Liver (tissue), 9 donors: ENCODE results near the gene TMEM217. TPM values are rescaled to one million over a fixed set of nuclear protein-coding genes. Genes with fewer than 3 reads are reported as not detected.

ENCODE experiments used
- DNase-seq: peaks from one replicate; pipeline ENCODE4 v3.0.0-alpha.2; 2017; ENCODE audit warnings: low spot score
- H3K27ac ChIP-seq, 2 donors: one replicate each; pipeline ENCODE4 v1.7.0; 2013; ENCODE audit warnings: inconsistent platforms in 2 of 2, low read length in 2 of 2, control low read depth in 1 of 2, low read depth in 1 of 2, mild to moderate bottlenecking in 1 of 2
- H3K27me3 ChIP-seq, 4 donors: one replicate each; pipeline versions ENCODE4 v1.6.1 to v1.7.0; 2013; ENCODE audit warnings: low read length in 3 of 4, inconsistent platforms in 1 of 4, mild to moderate bottlenecking in 1 of 4, moderate library complexity in 1 of 4; ENCODE audit not compliant: control insufficient read depth in 4 of 4, insufficient read depth in 4 of 4
- H3K36me3 ChIP-seq, 4 donors: one replicate each; pipeline versions ENCODE4 v1.6.1 to v1.7.0; 2013; ENCODE audit warnings: low read length in 3 of 4, mild to moderate bottlenecking in 3 of 4, low read depth in 1 of 4, moderate library complexity in 1 of 4; ENCODE audit not compliant: control insufficient read depth in 4 of 4, insufficient read depth in 3 of 4
- H3K4me1 ChIP-seq, 4 donors: one replicate each; pipeline versions ENCODE4 v1.6.1 to v1.7.0; 2013; ENCODE audit warnings: low read length in 3 of 4, mild to moderate bottlenecking in 3 of 4, moderate library complexity in 1 of 4; ENCODE audit not compliant: control insufficient read depth in 4 of 4, insufficient read depth in 4 of 4
- H3K4me3 ChIP-seq, 3 donors: one replicate each; pipeline versions ENCODE4 v1.6.1 to v1.7.0; 2013; ENCODE audit warnings: low read length in 3 of 3, control low read depth in 1 of 3, low read depth in 1 of 3, mild to moderate bottlenecking in 1 of 3
- H3K9ac ChIP-seq, 2 donors: one replicate each; pipeline ENCODE4 v1.7.0; 2013; ENCODE audit warnings: low read length in 2 of 2, mild to moderate bottlenecking in 2 of 2, moderate library complexity in 2 of 2, control low read depth in 1 of 2, low read depth in 1 of 2
- H3K9me3 ChIP-seq, 4 donors: one replicate each; pipeline versions ENCODE4 v1.6.1 to v1.7.0; 2013; ENCODE audit warnings: low read length in 3 of 4; ENCODE audit not compliant: control insufficient read depth in 4 of 4
- ATF3 ChIP-seq: IDR thresholded peaks from 2 replicates; pipeline ENCODE4 v1.6.1; 2016; ENCODE audit warnings: antibody characterized with exemption
- EGR1 ChIP-seq, 2 donors: IDR thresholded peaks; 2 replicates each; pipeline ENCODE4 v1.6.1; 2016 to 2018; ENCODE audit warnings: antibody characterized with exemption in 2 of 2, low read depth in 2 of 2
- FOXA1 ChIP-seq: IDR thresholded peaks from 2 replicates; pipeline ENCODE4 v1.6.1; 2016; ENCODE audit warnings: antibody characterized with exemption
- GABPA ChIP-seq, 2 donors: IDR thresholded peaks in 1 of 2; conservative IDR thresholded peaks in 1 of 2; 2 replicates each; pipeline ENCODE4 v1.6.1; 2016; ENCODE audit warnings: antibody characterized with exemption in 2 of 2, mild to moderate bottlenecking in 1 of 2, moderate library complexity in 1 of 2
- HNF4A ChIP-seq, 2 donors: conservative IDR thresholded peaks; 2 replicates each; pipeline ENCODE4 v1.6.1; 2016; ENCODE audit warnings: antibody characterized with exemption in 2 of 2, mild to moderate bottlenecking in 2 of 2
- MAX ChIP-seq: IDR thresholded peaks from 2 replicates; pipeline ENCODE4 v1.6.1; 2016; ENCODE audit warnings: antibody characterized with exemption
- RAD21 ChIP-seq, 2 donors: IDR thresholded peaks; 2 replicates each; pipeline ENCODE4 v1.6.1; 2016; ENCODE audit warnings: antibody characterized with exemption in 2 of 2, mild to moderate bottlenecking in 2 of 2
- REST ChIP-seq: IDR thresholded peaks from 2 replicates; pipeline ENCODE4 v1.6.1; 2016; ENCODE audit warnings: antibody characterized with exemption, mild to moderate bottlenecking
- RXRA ChIP-seq, 2 donors: IDR thresholded peaks; 2 replicates each; pipeline ENCODE4 v1.6.1; 2017 to 2018; ENCODE audit warnings: antibody characterized with exemption in 2 of 2, mild to moderate bottlenecking in 1 of 2
- SP1 ChIP-seq: IDR thresholded peaks from 2 replicates; pipeline ENCODE4 v1.6.1; 2018; ENCODE audit warnings: antibody characterized with exemption, mild to moderate bottlenecking
- TAF1 ChIP-seq: conservative IDR thresholded peaks from 2 replicates; pipeline ENCODE4 v1.6.1; 2016; ENCODE audit warnings: antibody characterized with exemption, mild to moderate bottlenecking
- ZBTB33 ChIP-seq: IDR thresholded peaks from 2 replicates; pipeline ENCODE4 v1.6.1; 2016; ENCODE audit warnings: antibody characterized with exemption
- WGBS: extraction: QIAGEN DNeasy Blood & Tissue Kit; methylation state at CpG from one replicate; pipeline ENCODE4 v1.1.7; 2013; 5-methylcytosine and 5-hydroxymethylcytosine counted together
- polyA plus RNA-seq, 2 donors: library from polyadenylated mRNA; stranded (reverse) in 1 of 2; unstranded in 1 of 2; fragments of 200-250 nt in 1 of 2; fragments of >200 nt in 1 of 2; fragmentation: Nextera tagmentation in 1 of 2; extraction: Ambion mirVana in 1 of 2; gene quantifications; one replicate each; pipeline versions ENCODE4 v1.2.1 to v1.2.3, GENCODE V29; 2013 to 2015
- total RNA-seq, 2 donors: library from RNA; depleted of rRNA; stranded (reverse); fragments of >200 nt; gene quantifications; one replicate each; pipeline ENCODE4 v1.2.3, GENCODE V29; 2014
- donor health status: healthy.
- donor health status: healthy.
- donor health status: healthy.
- donor health status: healthy.
- donor health status: healthy.

TMEM217 gene
- total and polyA plus RNA-seq, 4 donors, result 0.39 to 3.2 (median 0.62) TPM

- Histone ChIP-seq H3K36me3 (no peaks in the 10 kb centered on the region), H3K4me1 (peaks cover 0 to 13% (median 10%) of the 10 kb centered on the region in 4 donors), H3K4me3 (no peak overlapping the region), H3K9ac (no peak overlapping the region), H3K9me3 (no peaks in the 10 kb centered on the region), H3K27me3 (no peaks in the 10 kb centered on the region), H3K27ac (no peak overlapping the region)
- WGBS, result 97% methylated on average over 5 of the region's 5 CpGs
- TF ChIP-seq FOXA1 (no peak), REST (no peak), RAD21 (IDR thresholded peaks at IDR 0.05) (no peak), HNF4A (conservative IDR thresholded peaks at IDR 0.05) (no peak), ATF3 (no peak), RXRA (IDR thresholded peaks at IDR 0.05) (no peak), SP1 (no peak)
- no peak for DNase-seq
These were observed 3.1 kb downstream of the TMEM217 start for GRCh38 chr6:37254881-37255280.

- H3K9ac ChIP-seq, result no peak overlapping the region
- H3K36me3 ChIP-seq, result no peaks in the 10 kb centered on the region
- peaks cover 0 to 11% (median 6%) of the 10 kb centered on the region in 4 donors for H3K4me1 ChIP-seq
- no peak overlapping the region for H3K27ac ChIP-seq
- no peak for DNase-seq
- H3K4me3 ChIP-seq, result no peak overlapping the region
- H3K9me3 ChIP-seq, result no peaks in the 10 kb centered on the region
- no peak for TF ChIP-seq ZBTB33
- TF ChIP-seq EGR1 (IDR thresholded peaks at IDR 0.05; ENCODE audit: low read depth in 2 of 2), result no peak
- TF ChIP-seq GABPA (IDR thresholded peaks at IDR 0.05 in 1 of 2, conservative IDR thresholded peaks at IDR 0.05 in 1 of 2), result no peak
- H3K27me3 ChIP-seq, result no peaks in the 10 kb centered on the region
These were observed 4.4 kb downstream of the TMEM217 start for GRCh38 chr6:37253486-37254007.

GRCh38 chr6:37251211-37251780 is 6.6 kb downstream of the TMEM217 start:
- Histone ChIP-seq H3K9me3 (no peaks in the 10 kb centered on the region), H3K27me3 (no peaks in the 10 kb centered on the region), H3K4me3 (no peak overlapping the region), H3K4me1 (no peaks in the 10 kb centered on the region), H3K9ac (no peak overlapping the region), H3K36me3 (no peaks in the 10 kb centered on the region), H3K27ac (no peak overlapping the region)
- 86% methylated on average over 4 of the region's 4 CpGs for WGBS
- no peak for TF ChIP-seq MAX
- no peak for TF ChIP-seq HNF4A (conservative IDR thresholded peaks at IDR 0.05)
- TF ChIP-seq TAF1, result no peak
- DNase-seq, result no peak
